ENCODE results near the gene MME.

The MME gene

DNA sequence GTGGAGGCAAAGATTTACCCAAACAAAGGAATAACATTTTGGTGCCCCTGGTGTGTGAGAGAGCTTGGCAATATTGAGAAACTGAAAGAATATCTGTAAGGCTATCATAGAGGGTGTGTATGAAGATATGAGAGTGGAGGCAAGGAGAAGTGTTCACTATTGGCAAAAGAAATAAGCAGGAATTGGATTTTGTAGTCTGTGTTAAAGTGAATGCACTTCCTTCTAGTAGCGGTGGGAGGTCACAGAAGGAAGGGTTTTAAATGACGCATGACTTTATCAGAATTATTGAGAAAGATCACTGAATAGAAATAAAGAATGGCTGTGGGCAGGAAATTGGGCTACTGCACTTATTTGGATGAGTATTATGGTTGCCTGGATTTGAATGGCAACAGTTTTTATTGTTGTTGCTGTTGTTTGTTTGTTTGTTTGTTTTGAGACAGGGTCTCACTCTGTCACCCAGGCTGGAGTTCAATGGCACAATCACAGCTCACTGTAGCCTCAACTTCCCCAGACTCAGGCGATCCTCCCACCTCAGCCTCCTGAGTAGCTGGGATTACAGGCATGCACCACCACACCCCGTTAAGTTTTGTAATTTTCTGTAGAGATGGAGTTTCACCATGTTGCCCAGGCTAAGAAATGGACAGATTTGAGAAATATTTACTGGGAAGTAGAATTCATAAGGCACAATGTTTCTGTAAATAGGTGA lies 16.3 kb downstream of the MME start:
- DNase-seq (ENCODE audit: extremely low read depth, low read depth), result no peak
- TF ChIP-seq, protein P1, sequence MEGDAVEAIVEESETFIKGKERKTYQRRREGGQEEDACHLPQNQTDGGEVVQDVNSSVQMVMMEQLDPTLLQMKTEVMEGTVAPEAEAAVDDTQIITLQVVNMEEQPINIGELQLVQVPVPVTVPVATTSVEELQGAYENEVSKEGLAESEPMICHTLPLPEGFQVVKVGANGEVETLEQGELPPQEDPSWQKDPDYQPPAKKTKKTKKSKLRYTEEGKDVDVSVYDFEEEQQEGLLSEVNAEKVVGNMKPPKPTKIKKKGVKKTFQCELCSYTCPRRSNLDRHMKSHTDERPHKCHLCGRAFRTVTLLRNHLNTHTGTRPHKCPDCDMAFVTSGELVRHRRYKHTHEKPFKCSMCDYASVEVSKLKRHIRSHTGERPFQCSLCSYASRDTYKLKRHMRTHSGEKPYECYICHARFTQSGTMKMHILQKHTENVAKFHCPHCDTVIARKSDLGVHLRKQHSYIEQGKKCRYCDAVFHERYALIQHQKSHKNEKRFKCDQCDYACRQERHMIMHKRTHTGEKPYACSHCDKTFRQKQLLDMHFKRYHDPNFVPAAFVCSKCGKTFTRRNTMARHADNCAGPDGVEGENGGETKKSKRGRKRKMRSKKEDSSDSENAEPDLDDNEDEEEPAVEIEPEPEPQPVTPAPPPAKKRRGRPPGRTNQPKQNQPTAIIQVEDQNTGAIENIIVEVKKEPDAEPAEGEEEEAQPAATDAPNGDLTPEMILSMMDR (IDR thresholded peaks at IDR 0.05; ENCODE audit: low read depth, low read length), result no peak

DNA sequence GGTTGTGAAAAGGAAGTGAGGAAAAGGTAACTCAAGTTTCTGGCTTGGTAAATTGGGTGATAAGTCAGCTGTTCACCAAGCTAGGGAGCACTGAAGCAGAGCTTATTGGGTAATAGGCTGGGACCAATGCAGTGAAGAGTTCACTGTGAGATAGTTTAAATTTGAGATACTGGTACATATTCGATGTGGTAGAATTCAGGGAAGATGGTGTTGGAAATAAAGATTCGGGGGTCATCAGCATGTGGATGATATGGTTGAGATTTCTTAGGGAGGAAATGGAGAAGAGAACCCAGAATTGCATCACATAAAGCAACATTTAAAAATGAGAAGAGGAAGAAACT lies 16.9 kb downstream of the MME start:
- DNase-seq (ENCODE audit: extremely low read depth, low read depth), result no peak
- TF ChIP-seq, protein P1 (IDR thresholded peaks at IDR 0.05; ENCODE audit: low read depth, low read length), result no peak

DNA sequence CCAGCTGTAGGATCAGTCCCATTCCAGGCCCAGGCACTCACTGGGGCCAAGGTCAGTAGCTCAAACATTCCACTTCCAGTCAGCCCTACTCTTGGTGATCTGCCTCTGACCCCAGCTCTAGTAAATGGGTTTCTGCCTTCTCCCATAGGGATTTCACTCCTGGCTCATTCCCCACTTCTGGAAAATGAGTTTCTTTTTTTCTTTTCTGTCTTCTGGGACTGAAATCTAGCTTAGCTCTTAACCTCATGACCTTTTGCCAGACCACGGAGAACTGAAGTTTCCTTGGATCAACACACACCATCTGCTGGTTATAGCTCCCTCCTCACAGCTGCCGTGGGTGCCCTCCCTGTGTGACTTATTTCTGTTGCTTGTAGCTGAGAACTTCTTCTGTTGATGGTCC lies 21.3 kb downstream of the MME start:
- peak; percentile 35 for DNase-seq (ENCODE audit: extremely low read depth, low read depth)
- TF ChIP-seq, protein P1 (IDR thresholded peaks at IDR 0.05; ENCODE audit: low read depth, low read length), result no peak

GRCh38 chr3:155102329-155102728 lies 22.2 kb downstream of the MME start:
- TF ChIP-seq, protein P1 (IDR thresholded peaks at IDR 0.05; ENCODE audit: low read depth, low read length), result no peak
- DNase-seq (ENCODE audit: extremely low read depth, low read depth), result no peak

DNA sequence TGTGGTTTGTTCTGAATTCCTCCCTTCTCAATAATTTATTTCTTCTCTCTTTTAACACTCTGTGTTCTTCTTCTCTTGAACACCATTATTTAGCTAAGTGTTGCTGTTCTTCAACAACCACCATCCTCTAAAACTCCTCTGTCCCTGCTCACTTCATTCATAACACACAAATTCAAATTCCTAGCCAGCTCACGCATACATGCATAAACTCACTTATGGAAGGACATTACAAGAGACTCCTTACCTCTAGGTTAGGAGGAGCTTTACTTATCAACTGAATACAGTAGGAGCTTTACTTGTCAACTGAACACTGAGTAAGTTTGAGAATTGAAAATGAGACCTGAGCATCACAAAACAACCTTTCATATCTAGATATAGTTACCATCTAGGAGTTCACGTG lies 23.6 kb downstream of the MME start:
- DNase-seq (ENCODE audit: extremely low read depth, low read depth), result no peak
- TF ChIP-seq, protein P1 (IDR thresholded peaks at IDR 0.05; ENCODE audit: low read depth, low read length), result no peak

GRCh38 chr3:155106119-155106518 lies 26.0 kb downstream of the MME start:
- TF ChIP-seq, protein P1 (IDR thresholded peaks at IDR 0.05; ENCODE audit: low read depth, low read length), result no peak
- DNase-seq (ENCODE audit: extremely low read depth, low read depth), result no peak

DNA sequence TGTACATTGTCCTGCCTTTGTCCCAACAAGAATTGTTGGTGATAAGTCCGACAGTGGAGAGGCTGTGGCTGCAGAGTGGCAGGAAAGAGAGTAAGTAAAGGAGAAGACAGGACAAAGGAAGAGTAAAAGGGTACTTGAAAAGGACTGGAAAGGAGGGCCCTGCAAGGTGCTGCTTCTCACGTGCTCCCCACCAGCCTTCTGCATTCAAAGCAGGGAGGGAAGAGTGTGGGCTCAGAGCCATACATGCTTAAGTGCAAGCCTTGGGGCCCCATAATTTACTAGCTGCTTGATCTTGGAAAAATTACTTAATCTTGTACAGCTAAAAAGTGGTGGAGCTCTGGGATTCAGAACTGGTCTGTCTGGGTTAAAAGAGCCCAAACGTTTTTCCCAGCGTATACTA lies 29.9 kb downstream of the MME start:
- DNase-seq (ENCODE audit: extremely low read depth, low read depth), result no peak
- TF ChIP-seq, protein P1 (IDR thresholded peaks at IDR 0.05; ENCODE audit: low read depth, low read length), result no peak

Data from AG09319 (cell line).